Inferior parietal cortex (tissue), 1 donor: ENCODE results near the gene RETREG3.
A peak's percentile ranks its signal among the peaks of the same experiment; 100 is the strongest.
"Not testable (repeated sequence)": the region's sequence is repeated elsewhere in the genome, so short reads cannot be mapped to it uniquely, and the experiment has no call there.

Experiments
- DNase-seq: peaks from one replicate; pipeline ENCODE4 v3.0.0-alpha.2; 2016; ENCODE audit errors: extremely low spot score

RETREG3 gene

GRCh38 chr17:42609182-42609813, at the start of gene RETREG3, which contains the start of gene TUBG1:
RETREG3 (minus strand) TSS chr17:42609374; CDS start chr17:42609324, 50 bp downstream.
TUBG1 (plus strand) TSS chr17:42609683; CDS start chr17:42609738, 55 bp downstream.
- DNase-seq, result peak; percentile 99

- DNase-seq, result no peak
These were observed 48.8 kb upstream of the RETREG3 start for GRCh38 chr17:42657824-42658588.

- no peak for DNase-seq
These were observed 46.4 kb upstream of the RETREG3 start for GRCh38 chr17:42655528-42655927.

GRCh38 chr17:42653179-42654124, 44.3 kb upstream of the RETREG3 start:
- peak; percentile 63 for DNase-seq

GRCh38 chr17:42651392-42651791, 42.2 kb upstream of the RETREG3 start:
- no peak for DNase-seq

GRCh38 chr17:42647778-42648177, 38.6 kb upstream of the RETREG3 start:
- DNase-seq, result no peak

GRCh38 chr17:42642336-42642735, 33.2 kb upstream of the RETREG3 start:
- DNase-seq, result no peak

- DNase-seq, result no peak
These were observed 30.9 kb upstream of the RETREG3 start for GRCh38 chr17:42640121-42640520.

GRCh38 chr17:42639525-42640113, 30.4 kb upstream of the RETREG3 start:
- no peak for DNase-seq

GRCh38 chr17:42632949-42633444, 23.8 kb upstream of the RETREG3 start:
- DNase-seq, result no peak

- DNase-seq, result no peak
These were observed 20.3 kb upstream of the RETREG3 start for GRCh38 chr17:42629411-42630009.

GRCh38 chr17:42627032-42627764, 18.0 kb upstream of the RETREG3 start:
- not testable (repeated sequence) for DNase-seq

GRCh38 chr17:42623732-42624596, 14.8 kb upstream of the RETREG3 start:
- DNase-seq, result no peak

- no peak for DNase-seq
These were observed 14.1 kb upstream of the RETREG3 start for GRCh38 chr17:42623271-42623670.

- not testable (repeated sequence) for DNase-seq
These were observed 12.8 kb upstream of the RETREG3 start for GRCh38 chr17:42621987-42622386.

GRCh38 chr17:42618442-42619150, 9.4 kb upstream of the RETREG3 start:
- no peak for DNase-seq

GRCh38 chr17:42617956-42618431, 8.8 kb upstream of the RETREG3 start:
- DNase-seq, result no peak

- DNase-seq, result no peak
These were observed 4.6 kb upstream of the RETREG3 start for GRCh38 chr17:42613699-42614295.
